Neural progenitor cell (in vitro differentiated cells): ENCODE measurements around the gene IRS1. TPM values are rescaled to one million over a fixed set of nuclear protein-coding genes. Genes with fewer than 3 reads are reported as not detected.

Experiments used
- DNase-seq: peaks from one replicate; pipeline ENCODE4 v3.0.0-alpha.2; 2016; ENCODE audit warnings: low spot score
- H2AFZ ChIP-seq: fragments of 200-600 bp; sonication (generic); replicated peaks from 2 replicates; pipeline ENCODE4 v1.6.1; 2016; ENCODE audit warnings: antibody characterized with exemption
- H3F3A ChIP-seq: fragments of 200-600 bp; sonication (generic); 2 replicates; pipeline ENCODE4 v1.6.1; 2016; ENCODE audit warnings: antibody characterized with exemption, low read depth
- H3K27ac ChIP-seq: fragments of 200-600 bp; sonication (generic); 2 replicates; pipeline ENCODE4 v1.5.1; 2016; ENCODE audit warnings: mild to moderate bottlenecking
- H3K27me3 ChIP-seq: fragments of 200-600 bp; sonication (generic); 2 replicates; pipeline ENCODE4 v1.6.1; 2016; ENCODE audit warnings: mild to moderate bottlenecking, moderate library complexity
- H3K36me3 ChIP-seq: fragments of 200-600 bp; sonication (generic); 2 replicates; pipeline ENCODE4 v1.5.1; 2016
- H3K4me1 ChIP-seq: fragments of 200-600 bp; sonication (generic); 2 replicates; pipeline ENCODE4 v1.6.1; 2016; ENCODE audit warnings: mixed run types
- H3K4me2 ChIP-seq: fragments of 200-600 bp; sonication (generic); 2 replicates; pipeline ENCODE4 v1.6.1; 2016
- H3K4me3 ChIP-seq: fragments of 200-600 bp; sonication (generic); 2 replicates; pipeline ENCODE4 v1.5.1; 2016
- H3K79me2 ChIP-seq: fragments of 200-600 bp; sonication (generic); 2 replicates; pipeline ENCODE4 v1.6.1; 2016; ENCODE audit warnings: low read depth
- H3K9ac ChIP-seq: fragments of 200-600 bp; sonication (generic); 2 replicates; pipeline ENCODE4 v1.6.1; 2016
- H3K9me3 ChIP-seq: fragments of 200-600 bp; sonication (generic); 2 replicates; pipeline ENCODE4 v1.5.1; 2016; ENCODE audit warnings: low read depth
- H4K20me1 ChIP-seq: fragments of 200-600 bp; sonication (generic); 2 replicates; pipeline ENCODE4 v1.6.1; 2016; ENCODE audit warnings: low read depth
- H3K27ac Mint-ChIP-seq: 3 replicates; pipeline ENCODE4 v1.8.0; 2021; ENCODE audit warnings: mixed read lengths
- H3K27me3 Mint-ChIP-seq: 2 replicates; pipeline ENCODE4 v1.8.0; 2022; ENCODE audit warnings: low read depth, mild to moderate bottlenecking, inconsistent platforms, moderate library complexity, mixed read lengths; ENCODE audit not compliant: insufficient read depth
- H3K36me3 Mint-ChIP-seq: 3 replicates; pipeline ENCODE4 v1.8.0; 2021; ENCODE audit warnings: mixed read lengths
- H3K4me1 Mint-ChIP-seq: 3 replicates; pipeline ENCODE4 v1.8.0; 2021; ENCODE audit warnings: mixed read lengths
- H3K4me3 Mint-ChIP-seq: 3 replicates; pipeline ENCODE4 v1.8.0; 2021; ENCODE audit warnings: mild to moderate bottlenecking, moderate library complexity, mixed read lengths
- H3K9me3 Mint-ChIP-seq: 3 replicates; pipeline ENCODE4 v1.8.0; 2020; ENCODE audit warnings: mixed read lengths
- EZH2 ChIP-seq: fragments of 200-600 bp; sonication (generic); IDR thresholded peaks from 2 replicates; pipeline ENCODE4 v1.6.1; 2017; ENCODE audit warnings: antibody characterized with exemption, mild to moderate bottlenecking, moderate library complexity
- EZH2phosphoT487 ChIP-seq: fragments of 200-600 bp; sonication (generic); IDR thresholded peaks from 2 replicates; pipeline ENCODE4 v1.6.1; 2017; ENCODE audit warnings: antibody characterized with exemption
- total RNA-seq: library from RNA; depleted of rRNA; stranded (reverse); fragments of >200 nt; gene quantifications from 2 replicates; pipeline ENCODE4 v1.2.3, GENCODE V29; 2015; ENCODE audit warnings: low replicate concordance
- TF ChIP-seq, protein P1 (sequence below): fragments of 200-600 bp; sonication (generic); IDR thresholded peaks from 2 replicates; pipeline ENCODE4 v1.5.1; 2017; ENCODE audit warnings: antibody characterized with exemption, mild to moderate bottlenecking

The IRS1 gene
- total RNA-seq, 1 donor from 2014 or later: 8.4 TPM

DNA sequence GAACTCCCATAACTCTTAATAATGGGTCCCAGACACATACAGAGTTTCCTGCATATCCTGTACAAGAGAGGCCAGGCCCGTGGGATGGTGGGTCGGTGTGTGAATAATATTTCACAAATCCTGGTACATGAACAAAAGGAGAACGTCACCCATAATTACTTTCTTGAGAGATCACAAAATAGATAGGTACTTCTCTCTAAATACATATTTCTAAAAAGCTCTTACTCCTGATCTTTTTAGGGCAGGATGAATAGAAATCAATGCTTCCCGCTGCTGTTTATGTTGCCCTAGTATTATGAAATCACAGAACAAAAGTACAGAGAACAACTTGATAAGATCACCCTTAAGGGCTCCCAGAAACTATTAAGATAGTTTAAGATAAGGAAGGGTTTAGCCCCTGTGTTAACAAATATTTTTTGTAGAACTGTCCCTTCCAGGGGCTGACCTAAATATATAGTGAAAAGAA, 5.4 kb downstream of the IRS1 start:
- H3K4me2 ChIP-seq: peak overlapping the region; percentile 88
- H4K20me1 ChIP-seq: peaks cover 18% of the 10 kb centered on the region
- peaks cover 89% of the 10 kb centered on the region for H3K79me2 ChIP-seq
- TF ChIP-seq EZH2phosphoT487 (no peak), EZH2 (no peak)
- TF ChIP-seq, protein P1, sequence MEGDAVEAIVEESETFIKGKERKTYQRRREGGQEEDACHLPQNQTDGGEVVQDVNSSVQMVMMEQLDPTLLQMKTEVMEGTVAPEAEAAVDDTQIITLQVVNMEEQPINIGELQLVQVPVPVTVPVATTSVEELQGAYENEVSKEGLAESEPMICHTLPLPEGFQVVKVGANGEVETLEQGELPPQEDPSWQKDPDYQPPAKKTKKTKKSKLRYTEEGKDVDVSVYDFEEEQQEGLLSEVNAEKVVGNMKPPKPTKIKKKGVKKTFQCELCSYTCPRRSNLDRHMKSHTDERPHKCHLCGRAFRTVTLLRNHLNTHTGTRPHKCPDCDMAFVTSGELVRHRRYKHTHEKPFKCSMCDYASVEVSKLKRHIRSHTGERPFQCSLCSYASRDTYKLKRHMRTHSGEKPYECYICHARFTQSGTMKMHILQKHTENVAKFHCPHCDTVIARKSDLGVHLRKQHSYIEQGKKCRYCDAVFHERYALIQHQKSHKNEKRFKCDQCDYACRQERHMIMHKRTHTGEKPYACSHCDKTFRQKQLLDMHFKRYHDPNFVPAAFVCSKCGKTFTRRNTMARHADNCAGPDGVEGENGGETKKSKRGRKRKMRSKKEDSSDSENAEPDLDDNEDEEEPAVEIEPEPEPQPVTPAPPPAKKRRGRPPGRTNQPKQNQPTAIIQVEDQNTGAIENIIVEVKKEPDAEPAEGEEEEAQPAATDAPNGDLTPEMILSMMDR: no peak
- H3K9me3 ChIP-seq: no peaks in the 10 kb centered on the region
- H3K27me3 ChIP-seq: no peaks in the 10 kb centered on the region
- no peak for DNase-seq
- peak overlapping the region; percentile 85 for H3K4me3 Mint-ChIP-seq
- H3K36me3 ChIP-seq: no peaks in the 10 kb centered on the region
- peaks cover 45% of the 10 kb centered on the region for H3K36me3 Mint-ChIP-seq
- peaks cover 7% of the 10 kb centered on the region for H3K27me3 Mint-ChIP-seq
- H3K9me3 Mint-ChIP-seq: peaks cover 16% of the 10 kb centered on the region
- H3K27ac Mint-ChIP-seq: peak overlapping the region; percentile 72
- peaks cover 58% of the 10 kb centered on the region for H3K4me1 Mint-ChIP-seq
- peak overlapping the region; percentile 52 for H3K4me3 ChIP-seq
- H2AFZ ChIP-seq: no peak overlapping the region
- no peak overlapping the region for H3K27ac ChIP-seq
- no peak overlapping the region for H3K9ac ChIP-seq
- peaks cover 33% of the 10 kb centered on the region for H3K4me1 ChIP-seq
- peaks cover 11% of the 10 kb centered on the region for H3F3A ChIP-seq

DNA sequence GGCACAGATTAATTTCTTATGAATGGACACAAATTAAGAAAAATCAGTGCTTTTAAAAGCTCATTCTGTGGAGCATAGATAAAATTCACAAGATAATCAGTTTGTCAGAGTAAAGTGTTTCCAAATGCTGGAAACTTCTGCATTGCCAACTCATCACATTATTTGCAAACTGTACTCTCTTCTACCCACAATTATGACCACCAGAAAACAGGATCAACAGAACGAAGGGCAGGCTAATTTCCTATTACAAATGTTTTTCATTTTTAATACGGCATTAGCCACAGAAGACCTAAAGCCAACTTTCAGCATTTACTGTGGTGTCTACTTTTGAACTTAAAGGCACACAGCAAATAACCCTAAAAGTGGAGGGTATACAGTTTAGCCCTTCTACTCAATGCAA, 6.0 kb downstream of the IRS1 start:
- peaks cover 33% of the 10 kb centered on the region for H3K4me1 ChIP-seq
- no peaks in the 10 kb centered on the region for H3K27me3 ChIP-seq
- H3K27ac ChIP-seq: no peak overlapping the region
- H3K36me3 ChIP-seq: no peaks in the 10 kb centered on the region
- no peak for TF ChIP-seq EZH2phosphoT487
- TF ChIP-seq, protein P1: no peak
- Mint-ChIP-seq H3K4me3 (peak overlapping the region; percentile 85), H3K27ac (no peak overlapping the region), H3K36me3 (peaks cover 51% of the 10 kb centered on the region), H3K9me3 (peaks cover 18% of the 10 kb centered on the region), H3K4me1 (peaks cover 59% of the 10 kb centered on the region), H3K27me3 (peaks cover 7% of the 10 kb centered on the region)
- H3K9ac ChIP-seq: no peak overlapping the region
- H3K79me2 ChIP-seq: peaks cover 89% of the 10 kb centered on the region
- peak overlapping the region; percentile 52 for H3K4me3 ChIP-seq
- peaks cover 11% of the 10 kb centered on the region for H3F3A ChIP-seq
- DNase-seq: no peak
- no peak overlapping the region for H2AFZ ChIP-seq
- H3K4me2 ChIP-seq: peak overlapping the region; percentile 88
- peaks cover 18% of the 10 kb centered on the region for H4K20me1 ChIP-seq
- no peaks in the 10 kb centered on the region for H3K9me3 ChIP-seq

DNA sequence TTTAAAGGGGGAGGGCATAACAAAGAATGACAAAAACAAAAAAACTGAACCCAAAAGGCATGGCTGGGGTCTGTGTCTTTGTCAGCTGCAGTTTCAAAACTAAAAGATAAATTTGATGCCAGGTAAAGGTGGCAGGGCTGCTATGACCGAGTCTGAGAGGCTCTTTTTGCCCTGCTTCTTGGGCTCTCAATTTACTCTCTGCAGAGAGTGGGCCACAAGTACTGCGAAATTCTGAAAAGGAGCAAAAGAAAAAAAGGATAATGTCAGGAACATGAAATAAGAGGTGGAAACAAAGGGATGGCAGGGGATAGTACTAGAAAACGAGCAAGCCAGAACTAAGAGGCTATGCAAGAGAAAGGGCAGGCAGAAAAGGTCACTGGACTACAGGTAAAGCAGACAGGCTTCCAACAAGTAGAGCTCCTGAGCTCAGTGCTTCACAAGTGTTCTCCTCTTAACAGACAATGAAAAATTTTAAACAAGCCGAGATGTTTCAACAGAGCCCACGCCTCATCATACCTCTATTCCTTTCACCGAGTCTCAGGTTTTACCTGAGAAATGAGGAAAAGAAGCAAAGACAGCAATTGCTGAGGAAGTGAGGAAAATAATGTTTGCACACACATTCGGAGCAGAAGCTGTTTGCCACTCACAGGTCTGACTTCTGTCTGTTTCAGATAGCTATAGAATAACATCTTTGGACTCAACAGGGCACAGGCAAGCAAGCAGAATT, 7.3 kb downstream of the IRS1 start:
- H3K4me3 ChIP-seq: peak overlapping the region; percentile 52
- Mint-ChIP-seq H3K9me3 (peaks cover 19% of the 10 kb centered on the region), H3K4me3 (peak overlapping the region; percentile 85), H3K27ac (peak overlapping the region; percentile 92), H3K36me3 (peaks cover 57% of the 10 kb centered on the region), H3K27me3 (peaks cover 5% of the 10 kb centered on the region), H3K4me1 (peaks cover 56% of the 10 kb centered on the region)
- H3K27ac ChIP-seq: peak overlapping the region; percentile 73
- peak overlapping the region; percentile 11 for H3K9ac ChIP-seq
- peaks cover 11% of the 10 kb centered on the region for H3F3A ChIP-seq
- no peak overlapping the region for H2AFZ ChIP-seq
- no peak for TF ChIP-seq EZH2phosphoT487
- TF ChIP-seq, protein P1: no peak
- TF ChIP-seq EZH2: no peak
- no peak for DNase-seq
- peaks cover 33% of the 10 kb centered on the region for H3K4me1 ChIP-seq
- no peaks in the 10 kb centered on the region for H3K36me3 ChIP-seq
- peaks cover 18% of the 10 kb centered on the region for H4K20me1 ChIP-seq
- peak overlapping the region; percentile 88 for H3K4me2 ChIP-seq
- peaks cover 89% of the 10 kb centered on the region for H3K79me2 ChIP-seq
- H3K27me3 ChIP-seq: no peaks in the 10 kb centered on the region
- H3K9me3 ChIP-seq: no peaks in the 10 kb centered on the region
